ENCODE measurements around the gene VAMP4. TPM values are rescaled to one million over a fixed set of nuclear protein-coding genes. Genes with fewer than 3 reads are reported as not detected.

VAMP4 gene
- total and polyA plus RNA-seq, 4 donors = 6.6 to 20.9 (median 10.6) TPM

DNA sequence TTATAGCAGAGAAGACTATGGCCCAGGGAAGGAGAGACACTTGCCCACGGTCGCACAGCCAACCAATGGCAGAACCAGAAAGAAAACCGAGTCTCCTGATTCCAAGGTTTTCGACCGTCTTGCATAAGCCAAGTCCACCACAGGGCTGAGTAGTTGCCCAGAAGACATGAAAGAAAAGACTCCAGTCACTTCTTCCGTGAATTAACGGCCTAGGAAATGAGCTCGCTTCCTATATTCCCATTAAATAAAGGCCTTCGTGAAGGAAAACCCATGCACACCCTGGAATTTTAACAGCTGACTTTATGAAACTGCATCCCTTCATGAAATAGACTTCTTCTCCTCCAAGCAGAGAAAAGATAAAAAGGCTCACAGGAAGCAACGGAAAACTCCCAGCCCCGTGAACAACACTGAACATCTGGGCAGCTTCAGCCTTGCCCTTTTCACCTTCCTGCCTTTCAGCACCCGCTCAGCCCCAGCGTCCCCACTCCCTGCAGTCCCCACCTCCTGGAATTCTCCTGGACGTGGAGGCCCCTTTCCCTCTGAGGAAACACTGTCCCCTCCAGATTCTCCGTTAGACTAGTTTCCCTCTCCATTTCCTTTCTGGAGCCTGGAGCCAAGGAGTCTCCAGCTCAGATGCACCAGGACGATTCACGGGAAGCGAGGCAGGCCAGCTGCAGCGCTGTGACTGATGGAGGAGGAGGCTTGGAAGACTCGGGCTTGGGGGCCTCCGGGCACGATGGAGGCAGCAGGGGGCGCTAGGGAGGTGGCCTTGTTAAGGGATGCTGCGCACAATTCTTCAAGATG lies 86.7 kb downstream of the VAMP4 start:
- Histone ChIP-seq H3K27me3 (ENCODE audit: control insufficient read depth in 3 of 3, insufficient read depth in 3 of 3, low read length in 2 of 3) (no peaks in the 10 kb centered on the region), H3K36me3 (ENCODE audit: control insufficient read depth in 4 of 4, insufficient read depth in 4 of 4, low read length in 4 of 4) (no peaks in the 10 kb centered on the region), H3K9me3 (ENCODE audit: control insufficient read depth in 4 of 4, insufficient read depth in 3 of 4, low read length in 3 of 4) (no peaks in the 10 kb centered on the region), H3K27ac (ENCODE audit: low read depth in 1 of 2, low read length in 1 of 2) (peak overlapping the region; percentile 62 to 86), H3K9ac (ENCODE audit: insufficient read depth in 1 of 2, low read length in 2 of 2) (no peak overlapping the region), H3K4me3 (no peak overlapping the region), H3K4me1 (ENCODE audit: control insufficient read depth in 5 of 5, insufficient read depth in 5 of 5, low read length in 5 of 5) (peaks cover 0 to 18% (median 10%) of the 10 kb centered on the region in 5 donors)
- 19 to 28% methylated on average over 24 of the region's 24 CpGs for WGBS, 2 donors
- DNase-seq (peak; percentile 73 to 88 (median 81)), ATAC-seq (ENCODE audit: insufficient read depth, low FRiP score) (no peak)
- no peak for TF ChIP-seq CTCF (IDR thresholded peaks at IDR 0.05; ENCODE audit: control extremely low read depth, extremely low read depth)

GRCh38 chr1:171654201-171654941 lies 87.5 kb downstream of the VAMP4 start:
- ATAC-seq (ENCODE audit: insufficient read depth, low FRiP score) (no peak), DNase-seq (peak in 2 of 3 donors; percentile 39 to 43)
- H3K27me3 ChIP-seq (ENCODE audit: control insufficient read depth in 3 of 3, insufficient read depth in 3 of 3, low read length in 2 of 3) = no peaks in the 10 kb centered on the region
- H3K27ac ChIP-seq (ENCODE audit: low read depth in 1 of 2, low read length in 1 of 2) = peak overlapping the region; percentile 62 to 86
- peak overlapping the region in 1 of 2 donors; percentile 5 for H3K9ac ChIP-seq (ENCODE audit: insufficient read depth in 1 of 2, low read length in 2 of 2)
- TF ChIP-seq CTCF (IDR thresholded peaks at IDR 0.05; ENCODE audit: control extremely low read depth, extremely low read depth) = no peak
- H3K9me3 ChIP-seq (ENCODE audit: control insufficient read depth in 4 of 4, insufficient read depth in 3 of 4, low read length in 3 of 4) = no peaks in the 10 kb centered on the region
- H3K36me3 ChIP-seq (ENCODE audit: control insufficient read depth in 4 of 4, insufficient read depth in 4 of 4, low read length in 4 of 4) = no peaks in the 10 kb centered on the region
- peaks cover 0 to 18% (median 10%) of the 10 kb centered on the region in 5 donors for H3K4me1 ChIP-seq (ENCODE audit: control insufficient read depth in 5 of 5, insufficient read depth in 5 of 5, low read length in 5 of 5)
- WGBS, 2 donors = 50 to 51% methylated on average over 8 of the region's 8 CpGs
- no peak overlapping the region for H3K4me3 ChIP-seq

- no peak for ATAC-seq (ENCODE audit: insufficient read depth, low FRiP score)
- no peak for DNase-seq
- no peak overlapping the region for H3K9ac ChIP-seq (ENCODE audit: insufficient read depth in 1 of 2, low read length in 2 of 2)
- TF ChIP-seq CTCF (IDR thresholded peaks at IDR 0.05; ENCODE audit: control extremely low read depth, extremely low read depth) = no peak
- H3K4me3 ChIP-seq = no peak overlapping the region
- H3K4me1 ChIP-seq (ENCODE audit: control insufficient read depth in 5 of 5, insufficient read depth in 5 of 5, low read length in 5 of 5) = peaks cover 0 to 18% (median 10%) of the 10 kb centered on the region in 5 donors
- H3K9me3 ChIP-seq (ENCODE audit: control insufficient read depth in 4 of 4, insufficient read depth in 3 of 4, low read length in 3 of 4) = no peaks in the 10 kb centered on the region
- WGBS, 2 donors = 53 to 65% methylated on average over 1 of the region's 1 CpG
- H3K27me3 ChIP-seq (ENCODE audit: control insufficient read depth in 3 of 3, insufficient read depth in 3 of 3, low read length in 2 of 3) = no peaks in the 10 kb centered on the region
- no peak overlapping the region for H3K27ac ChIP-seq (ENCODE audit: low read depth in 1 of 2, low read length in 1 of 2)
- H3K36me3 ChIP-seq (ENCODE audit: control insufficient read depth in 4 of 4, insufficient read depth in 4 of 4, low read length in 4 of 4) = no peaks in the 10 kb centered on the region
Measured at GRCh38 chr1:171653796-171654195, 88.1 kb downstream of the VAMP4 start.
